Glutamatergic neuron (in vitro differentiated cells): ENCODE data around the gene CCM2. TPM values are rescaled to one million over a fixed set of nuclear protein-coding genes. Genes with fewer than 3 reads are reported as not detected.

ENCODE experiments used
- DNase-seq: peaks from one replicate; pipeline ENCODE4 v3.0.0; 2022
- H3K27ac Mint-ChIP-seq: one replicate; pipeline ENCODE4 v1.8.0; 2020; ENCODE audit warnings: mild to moderate bottlenecking, mixed read lengths, inconsistent platforms; ENCODE audit not compliant: unreplicated experiment
- H3K27me3 Mint-ChIP-seq: one replicate; pipeline ENCODE4 v1.8.0; 2020; ENCODE audit warnings: mild to moderate bottlenecking, moderate library complexity, mixed read lengths, inconsistent platforms; ENCODE audit not compliant: unreplicated experiment
- H3K36me3 Mint-ChIP-seq: one replicate; pipeline ENCODE4 v1.8.0; 2020; ENCODE audit warnings: mild to moderate bottlenecking, mixed read lengths, inconsistent platforms; ENCODE audit not compliant: unreplicated experiment
- H3K4me1 Mint-ChIP-seq: one replicate; pipeline ENCODE4 v1.8.0; 2020; ENCODE audit warnings: mild to moderate bottlenecking, low read depth, mixed read lengths, inconsistent platforms; ENCODE audit not compliant: unreplicated experiment
- H3K4me3 Mint-ChIP-seq: one replicate; pipeline ENCODE4 v1.8.0; 2020; ENCODE audit warnings: mild to moderate bottlenecking, mixed read lengths, inconsistent platforms; ENCODE audit not compliant: unreplicated experiment
- H3K9me3 Mint-ChIP-seq: one replicate; pipeline ENCODE4 v1.8.0; 2020; ENCODE audit warnings: mild to moderate bottlenecking, moderate library complexity, mixed read lengths, inconsistent platforms; ENCODE audit not compliant: unreplicated experiment
- CTCF ChIP-seq: fragments of 200-600 bp; sonication (generic); IDR thresholded peaks from one replicate; pipeline ENCODE4 v1.5.0; 2021; ENCODE audit not compliant: partially characterized antibody, unreplicated experiment
- total RNA-seq: library from RNA; stranded (reverse); fragmentation: NEBNext Ultra II Directional; extraction: Animal tissue kit (Norgen Biotek cat#: 25700); gene quantifications from one replicate; pipeline ENCODE4 v1.2.1, GENCODE V29; 2021; ENCODE audit not compliant: unreplicated experiment

Gene CCM2
- total RNA-seq, 1 donor from 2014 or later: 92.6 TPM

GRCh38 chr7:44965441-44965903, 34.5 kb upstream of the CCM2 start:
- no peak overlapping the region for H3K4me3 Mint-ChIP-seq
- peaks cover 9% of the 10 kb centered on the region for H3K27me3 Mint-ChIP-seq
- H3K9me3 Mint-ChIP-seq: no peaks in the 10 kb centered on the region
- H3K4me1 Mint-ChIP-seq: peaks cover 2% of the 10 kb centered on the region
- peak overlapping the region; percentile 35 for H3K27ac Mint-ChIP-seq
- DNase-seq: no peak
- no peaks in the 10 kb centered on the region for H3K36me3 Mint-ChIP-seq
- no peak for TF ChIP-seq CTCF

- H3K4me1 Mint-ChIP-seq: peaks cover 2% of the 10 kb centered on the region
- no peak for DNase-seq
- no peak overlapping the region for H3K4me3 Mint-ChIP-seq
- TF ChIP-seq CTCF: no peak
- peaks cover 9% of the 10 kb centered on the region for H3K27me3 Mint-ChIP-seq
- no peaks in the 10 kb centered on the region for H3K36me3 Mint-ChIP-seq
- no peaks in the 10 kb centered on the region for H3K9me3 Mint-ChIP-seq
- no peak overlapping the region for H3K27ac Mint-ChIP-seq
Measured at GRCh38 chr7:44965937-44966730, 33.9 kb upstream of the CCM2 start.

DNA sequence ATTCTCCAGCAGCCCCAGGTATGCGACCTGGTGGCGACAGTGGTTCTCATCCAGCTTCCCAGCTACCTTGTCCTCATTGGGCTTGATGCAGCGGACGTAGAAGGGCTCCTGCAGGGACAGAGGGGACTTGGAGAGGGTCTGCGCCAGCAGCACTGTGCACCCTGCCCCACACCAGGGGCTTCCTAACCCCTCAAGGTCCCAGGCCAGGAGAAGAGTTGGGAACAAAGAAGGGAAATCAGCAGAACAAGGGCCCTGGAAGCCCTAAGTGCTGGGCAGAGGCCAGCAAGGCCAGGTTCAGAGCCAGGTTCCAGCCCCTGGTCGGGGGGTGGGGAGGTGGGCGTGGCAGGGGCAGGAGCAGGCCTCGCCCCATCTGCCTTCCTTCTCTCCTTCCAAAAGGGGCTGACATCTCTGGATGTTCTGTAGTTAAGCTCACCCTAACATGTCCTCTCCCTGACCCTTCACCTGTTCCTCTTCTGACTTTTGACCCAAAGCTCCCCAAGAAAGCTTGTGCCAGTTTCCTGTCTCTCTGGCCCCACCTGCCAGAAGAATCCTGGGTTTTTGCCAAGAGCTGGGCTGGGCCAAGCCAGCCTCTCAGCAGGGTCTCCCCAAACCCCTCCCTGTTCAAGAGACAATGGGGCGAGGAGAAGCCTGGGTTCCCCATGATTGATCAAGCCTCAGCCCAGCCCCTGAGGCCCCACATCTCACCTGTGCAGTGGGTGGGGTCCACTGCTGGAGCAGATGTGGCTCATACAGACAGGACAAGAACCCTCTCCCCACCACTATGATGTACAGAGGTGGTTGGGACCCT, 33.1 kb upstream of the CCM2 start:
- Mint-ChIP-seq H3K27me3 (peaks cover 9% of the 10 kb centered on the region), H3K4me3 (no peak overlapping the region), H3K27ac (no peak overlapping the region), H3K36me3 (no peaks in the 10 kb centered on the region), H3K4me1 (peaks cover 2% of the 10 kb centered on the region), H3K9me3 (no peaks in the 10 kb centered on the region)
- no peak for DNase-seq
- TF ChIP-seq CTCF: no peak

DNA sequence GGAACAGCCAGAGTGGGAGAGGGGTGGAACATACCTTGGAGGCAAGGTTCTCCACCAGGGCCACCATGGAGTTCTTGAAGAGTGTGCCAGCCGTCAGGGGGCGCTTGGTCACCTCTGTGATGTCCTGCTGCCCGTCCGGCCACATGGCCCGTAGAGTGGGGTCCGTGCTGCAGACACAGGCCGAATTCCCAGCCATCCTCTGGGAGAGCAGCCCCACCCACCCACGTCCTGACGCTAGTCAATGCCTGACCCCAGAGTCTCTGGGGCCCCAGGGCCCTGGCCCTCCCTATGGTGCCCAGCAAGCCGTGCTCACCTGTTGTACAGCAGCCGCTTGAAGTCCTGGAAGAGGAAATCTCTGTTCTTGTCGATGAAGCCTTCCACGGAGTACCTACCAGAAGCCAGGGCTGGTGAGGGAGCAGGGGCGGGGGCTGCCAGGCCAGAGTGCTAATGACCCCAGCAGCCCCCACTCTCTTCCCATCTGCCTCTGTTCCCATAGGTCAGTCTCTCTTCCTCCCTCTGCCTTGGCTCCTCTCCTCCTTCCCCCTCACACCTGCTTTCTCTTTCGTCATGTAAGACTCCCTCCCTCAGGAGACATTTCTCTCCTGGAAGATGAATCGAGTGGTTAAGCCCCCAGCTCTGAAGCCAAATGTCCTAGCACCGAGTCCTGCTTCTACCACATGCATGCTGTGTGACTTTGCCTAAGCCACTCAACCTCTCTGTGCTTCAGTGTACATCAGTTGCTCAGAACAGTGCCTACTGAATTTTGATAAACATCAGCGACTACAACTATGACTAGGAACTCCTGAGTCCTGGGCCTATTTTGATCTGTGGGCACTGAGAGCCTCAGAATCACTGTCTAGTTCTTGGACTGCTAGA, 32.2 kb upstream of the CCM2 start:
- peaks cover 9% of the 10 kb centered on the region for H3K27me3 Mint-ChIP-seq
- no peak overlapping the region for H3K27ac Mint-ChIP-seq
- DNase-seq: no peak
- H3K9me3 Mint-ChIP-seq: no peaks in the 10 kb centered on the region
- no peaks in the 10 kb centered on the region for H3K36me3 Mint-ChIP-seq
- peak overlapping the region; percentile 50 for H3K4me3 Mint-ChIP-seq
- TF ChIP-seq CTCF: no peak
- peaks cover 2% of the 10 kb centered on the region for H3K4me1 Mint-ChIP-seq
